ENCODE measurements around the gene PLXNB1.

Gene PLXNB1

GRCh38 chr3:48356419-48356818, 73.5 kb downstream of the PLXNB1 start:
- DNase-seq = no peak

DNA sequence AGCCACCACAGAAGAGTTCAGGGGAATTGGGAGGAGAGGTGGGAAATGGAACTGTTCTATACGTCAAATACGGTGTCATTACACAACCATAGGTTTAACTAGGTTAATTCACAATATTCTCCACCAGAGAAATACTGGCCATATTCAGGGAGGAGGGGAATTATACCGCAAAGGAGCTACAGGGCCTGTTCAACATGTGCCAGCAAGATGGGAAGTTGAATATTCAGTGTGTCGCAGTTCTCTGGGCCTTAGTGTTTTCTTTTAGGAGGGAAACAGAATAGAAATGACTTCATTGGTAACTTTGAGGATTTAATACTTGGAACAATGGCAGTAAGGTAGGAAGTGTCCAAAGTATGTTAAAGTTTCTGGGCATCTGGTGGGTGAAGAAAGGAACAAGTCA, 75.9 kb downstream of the PLXNB1 start:
- no peak for DNase-seq

Data from DMS79 treated with DMSO at 0.1 percent for 48 hours (cell line).